NT2/D1 (cell line): ENCODE results near the gene SPSB3.

ENCODE experiments used
- SUZ12 ChIP-seq: IDR thresholded peaks from 2 replicates; pipeline ENCODE4 v1.6.1; 2011; ENCODE audit not compliant: insufficient read length, insufficient read depth; ENCODE audit errors: extremely low read depth
- YY1 ChIP-seq: IDR thresholded peaks from 2 replicates; pipeline ENCODE4 v1.6.1; 2011; ENCODE audit not compliant: insufficient read length, insufficient read depth

DNA sequence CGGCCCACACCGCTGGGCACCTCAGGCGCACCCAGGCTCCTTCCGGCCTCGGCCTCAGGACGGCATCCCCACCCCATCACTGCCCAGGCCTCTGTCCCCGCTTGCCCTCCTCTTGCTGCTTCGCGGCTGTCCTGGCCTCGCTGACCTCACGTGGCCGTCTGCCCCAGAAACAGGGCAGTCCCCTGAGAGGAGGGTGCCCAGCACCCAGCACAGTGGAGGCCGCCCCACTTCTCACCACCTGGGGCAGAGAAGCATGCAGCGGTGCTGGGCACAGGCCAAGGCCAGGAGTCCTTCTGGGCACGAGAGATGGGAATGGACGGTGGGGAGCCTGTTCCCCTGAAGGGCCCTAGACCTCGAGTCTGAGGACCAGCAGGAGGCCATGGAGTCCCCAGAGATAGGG, 35.3 kb upstream of the SPSB3 start:
- no peak for TF ChIP-seq SUZ12
- no peak for TF ChIP-seq YY1
